Neuronal stem cell (in vitro differentiated cells): ENCODE results near the gene PIK3AP1.

Source experiments
- DNase-seq: peaks from one replicate; pipeline ENCODE4 v3.0.0-alpha.2; 2013; ENCODE audit warnings: low spot score
- H2AFZ ChIP-seq: one replicate; pipeline ENCODE4 v1.6.1; 2013; ENCODE audit warnings: mild to moderate bottlenecking, low read length, inconsistent platforms
- H2AK5ac ChIP-seq: 2 replicates; pipeline ENCODE4 v1.6.1; 2013; ENCODE audit warnings: low read depth, mild to moderate bottlenecking, inconsistent platforms, low read length, moderate library complexity, mixed read lengths
- H2BK120ac ChIP-seq: 2 replicates; pipeline ENCODE4 v1.6.1; 2013; ENCODE audit warnings: low read depth, mild to moderate bottlenecking, inconsistent platforms, low read length, moderate library complexity, mixed read lengths
- H2BK12ac ChIP-seq: one replicate; pipeline ENCODE4 v1.6.1; 2013; ENCODE audit warnings: low read length, inconsistent platforms
- H2BK15ac ChIP-seq: 2 replicates; pipeline ENCODE4 v1.6.1; 2013; ENCODE audit warnings: mild to moderate bottlenecking, low read length, inconsistent platforms, mixed read lengths
- H2BK5ac ChIP-seq: one replicate; pipeline ENCODE4 v1.6.1; 2013; ENCODE audit warnings: inconsistent platforms, mild to moderate bottlenecking, low read length, moderate library complexity
- H3K14ac ChIP-seq: one replicate; pipeline ENCODE4 v1.6.1; 2013; ENCODE audit warnings: low read length, inconsistent platforms
- H3K18ac ChIP-seq: 2 replicates; pipeline ENCODE4 v1.6.1; 2013; ENCODE audit warnings: low read length, inconsistent platforms
- H3K23ac ChIP-seq: 2 replicates; pipeline ENCODE4 v1.6.1; 2013; ENCODE audit warnings: low read depth, mild to moderate bottlenecking, mixed read lengths, low read length, inconsistent platforms; ENCODE audit not compliant: poor library complexity
- H3K27ac ChIP-seq: replicated peaks from 3 replicates; pipeline ENCODE4 v1.5.1; 2013; ENCODE audit warnings: low read length, inconsistent platforms
- H3K27me3 ChIP-seq, 3 experiments: 2 replicates each; pipeline ENCODE4 v1.6.1; 2013; ENCODE audit warnings: low read length in 3 of 3, mild to moderate bottlenecking in 2 of 3, inconsistent platforms in 1 of 3, low read depth in 1 of 3, mixed read lengths in 1 of 3, moderate library complexity in 1 of 3; ENCODE audit not compliant: control insufficient read depth in 3 of 3, insufficient read depth in 3 of 3
- H3K36me3 ChIP-seq, 2 donors: replicated peaks in 1 of 2; 2 replicates each; pipeline ENCODE4 v1.6.1; 2013; ENCODE audit warnings: low read length in 2 of 2; ENCODE audit not compliant: control insufficient read depth in 2 of 2, insufficient read depth in 2 of 2
- H3K4ac ChIP-seq: 2 replicates; pipeline ENCODE4 v1.6.1; 2013; ENCODE audit warnings: inconsistent platforms, mild to moderate bottlenecking, low read length, moderate library complexity
- H3K4me1 ChIP-seq, 2 donors: 1 replicate in 1 of 2; 2 replicates in 1 of 2; pipeline ENCODE4 v1.6.1; 2013; ENCODE audit warnings: low read length in 2 of 2, low read depth in 1 of 2; ENCODE audit not compliant: control insufficient read depth in 2 of 2, insufficient read depth in 1 of 2
- H3K4me2 ChIP-seq: one replicate; pipeline ENCODE4 v1.6.1; 2013; ENCODE audit warnings: mild to moderate bottlenecking, low read length, inconsistent platforms; ENCODE audit not compliant: insufficient read depth, poor library complexity, severe bottlenecking
- H3K4me3 ChIP-seq, 2 donors: 2 replicates each; pipeline ENCODE4 v1.5.1; 2013; ENCODE audit warnings: low read length in 2 of 2, mild to moderate bottlenecking in 2 of 2, inconsistent platforms in 1 of 2, moderate library complexity in 1 of 2
- H3K79me1 ChIP-seq: one replicate; pipeline ENCODE4 v1.6.1; 2013; ENCODE audit warnings: low read depth, mild to moderate bottlenecking, inconsistent platforms, low read length, moderate library complexity
- H3K9ac ChIP-seq: one replicate; pipeline ENCODE4 v1.6.1; 2013; ENCODE audit warnings: mild to moderate bottlenecking, low read depth, low read length, inconsistent platforms; ENCODE audit not compliant: poor library complexity
- H3K9me3 ChIP-seq, 2 donors: replicated peaks in 1 of 2; 2 replicates each; pipeline versions ENCODE3 to v1.6.1; 2013; ENCODE audit warnings: low read length in 2 of 2, mild to moderate bottlenecking in 2 of 2, inconsistent platforms in 1 of 2, low read depth in 1 of 2, mixed read lengths in 1 of 2, moderate library complexity in 1 of 2; ENCODE audit not compliant: control insufficient read depth in 2 of 2, insufficient read depth in 1 of 2
- H4K8ac ChIP-seq: one replicate; pipeline ENCODE4 v1.6.1; 2013; ENCODE audit warnings: low read depth, mild to moderate bottlenecking, inconsistent platforms, low read length, moderate library complexity
- H4K91ac ChIP-seq: one replicate; pipeline ENCODE4 v1.6.1; 2013; ENCODE audit warnings: low read length, low read depth, mild to moderate bottlenecking, inconsistent platforms; ENCODE audit not compliant: poor library complexity
- WGBS, 2 donors: extraction: QIAGEN DNeasy Blood & Tissue Kit; methylation state at CpG; one replicate each; pipeline ENCODE4 v1.1.7; 2013; ENCODE audit warnings: missing lambda C conversion rate in 2 of 2, mixed read lengths in 1 of 2; ENCODE audit not compliant: insufficient read length in 2 of 2, insufficient replicate concordance in 1 of 2; ENCODE audit errors: extremely low coverage in 2 of 2; 5-methylcytosine and 5-hydroxymethylcytosine counted together

PIK3AP1 gene

DNA sequence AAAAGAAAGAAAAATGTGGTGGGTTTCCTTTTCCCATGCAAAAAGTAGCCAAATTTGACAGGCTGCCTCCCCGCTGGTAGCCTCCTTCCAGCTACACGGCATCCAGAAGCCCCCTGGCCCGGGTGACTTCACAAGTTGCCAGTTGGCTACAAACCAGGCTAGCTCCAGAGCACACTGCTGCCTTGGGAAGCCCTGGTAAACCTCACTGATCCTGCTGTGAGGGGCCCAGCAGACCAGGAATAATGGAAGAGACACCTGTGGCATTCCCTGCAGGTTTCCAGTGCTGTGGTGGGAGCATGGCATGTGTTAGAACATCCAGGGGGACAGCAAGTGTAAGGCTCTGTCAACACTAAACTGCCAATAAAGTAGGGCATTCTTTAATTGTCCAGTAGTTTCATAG is 77.8 kb downstream of the PIK3AP1 start:
- no peak overlapping the region for H3K23ac ChIP-seq
- no peak overlapping the region for H3K27ac ChIP-seq
- no peak overlapping the region for H2BK120ac ChIP-seq
- H3K4me1 ChIP-seq: no peaks in the 10 kb centered on the region
- H3K14ac ChIP-seq: no peak overlapping the region
- no peak overlapping the region for H3K4ac ChIP-seq
- H3K9me3 ChIP-seq: no peaks in the 10 kb centered on the region
- no peaks in the 10 kb centered on the region for H3K79me1 ChIP-seq
- H2BK15ac ChIP-seq: no peak overlapping the region
- no peak overlapping the region for H2AFZ ChIP-seq
- no peak overlapping the region for H2AK5ac ChIP-seq
- no peak overlapping the region for H3K4me2 ChIP-seq
- no peak overlapping the region for H2BK12ac ChIP-seq
- H3K9ac ChIP-seq: no peak overlapping the region
- H3K27me3 ChIP-seq: peaks cover 0 to 13% (median 0%) of the 10 kb centered on the region in 3 experiments
- DNase-seq: no peak
- no peak overlapping the region for H3K4me3 ChIP-seq
- H3K18ac ChIP-seq: no peak overlapping the region
- no peak overlapping the region for H4K91ac ChIP-seq
- H3K36me3 ChIP-seq: no peaks in the 10 kb centered on the region
- H2BK5ac ChIP-seq: no peak overlapping the region
- WGBS, 2 donors: no CpG with 5 or more reads among the region's 3 CpGs
- no peak overlapping the region for H4K8ac ChIP-seq

DNA sequence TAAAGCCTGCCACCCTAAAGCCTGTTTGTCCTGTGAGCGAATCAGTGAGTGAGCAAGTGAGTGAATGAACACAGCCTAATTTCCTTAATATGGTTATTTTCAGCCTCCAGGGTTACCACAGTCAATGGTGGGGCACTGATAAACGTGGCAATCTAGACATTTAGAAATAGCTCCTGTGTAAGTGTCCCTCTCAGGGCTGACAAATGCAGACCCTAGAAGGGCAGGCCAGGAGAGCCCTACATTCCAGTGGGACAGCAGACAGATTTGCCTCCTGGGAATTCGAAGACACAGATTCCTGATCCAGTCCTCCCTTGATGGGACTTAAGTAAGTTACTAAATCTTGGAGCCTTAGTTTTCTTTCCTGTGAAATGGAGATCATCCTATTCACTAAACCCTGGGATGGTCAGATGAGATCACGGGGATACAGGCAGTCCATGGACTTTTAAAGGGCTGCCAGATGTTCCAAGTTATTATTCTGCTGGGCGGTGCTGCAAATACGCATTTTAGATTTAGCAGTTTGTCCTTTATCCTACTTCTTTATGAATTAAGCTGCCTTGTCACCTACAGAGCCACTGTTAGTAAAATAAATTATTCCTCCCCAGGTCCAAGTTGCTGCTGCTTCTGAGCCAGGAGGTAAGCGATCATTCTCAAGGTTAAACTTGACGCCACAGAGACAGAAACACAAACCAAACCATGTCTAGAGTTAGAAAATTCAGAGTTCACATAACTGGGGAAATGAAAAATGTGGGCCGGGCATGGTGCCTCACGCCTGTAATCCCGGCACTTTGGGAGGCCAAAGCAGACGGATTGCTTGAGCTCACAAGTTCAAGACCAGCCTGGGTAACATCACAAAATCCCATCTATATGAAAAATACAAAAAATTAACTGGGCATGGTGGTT is 78.7 kb downstream of the PIK3AP1 start:
- no peak overlapping the region for H3K4me3 ChIP-seq
- H2BK5ac ChIP-seq: no peak overlapping the region
- H3K4ac ChIP-seq: no peak overlapping the region
- H2BK15ac ChIP-seq: no peak overlapping the region
- H3K4me2 ChIP-seq: no peak overlapping the region
- no peak overlapping the region for H2BK12ac ChIP-seq
- no peaks in the 10 kb centered on the region for H3K79me1 ChIP-seq
- no peaks in the 10 kb centered on the region for H3K4me1 ChIP-seq
- H2AFZ ChIP-seq: no peak overlapping the region
- H3K9ac ChIP-seq: no peak overlapping the region
- H2AK5ac ChIP-seq: no peak overlapping the region
- no peak overlapping the region for H3K18ac ChIP-seq
- no peaks in the 10 kb centered on the region for H3K36me3 ChIP-seq
- H3K9me3 ChIP-seq: no peaks in the 10 kb centered on the region
- no peak overlapping the region for H3K14ac ChIP-seq
- peaks cover 0 to 11% (median 0%) of the 10 kb centered on the region in 3 experiments for H3K27me3 ChIP-seq
- H4K91ac ChIP-seq: no peak overlapping the region
- no CpG with 5 or more reads among the region's 12 CpGs for WGBS, 2 donors
- no peak for DNase-seq
- H3K27ac ChIP-seq: no peak overlapping the region
- no peak overlapping the region for H3K23ac ChIP-seq
- no peak overlapping the region for H2BK120ac ChIP-seq
- no peak overlapping the region for H4K8ac ChIP-seq

DNA sequence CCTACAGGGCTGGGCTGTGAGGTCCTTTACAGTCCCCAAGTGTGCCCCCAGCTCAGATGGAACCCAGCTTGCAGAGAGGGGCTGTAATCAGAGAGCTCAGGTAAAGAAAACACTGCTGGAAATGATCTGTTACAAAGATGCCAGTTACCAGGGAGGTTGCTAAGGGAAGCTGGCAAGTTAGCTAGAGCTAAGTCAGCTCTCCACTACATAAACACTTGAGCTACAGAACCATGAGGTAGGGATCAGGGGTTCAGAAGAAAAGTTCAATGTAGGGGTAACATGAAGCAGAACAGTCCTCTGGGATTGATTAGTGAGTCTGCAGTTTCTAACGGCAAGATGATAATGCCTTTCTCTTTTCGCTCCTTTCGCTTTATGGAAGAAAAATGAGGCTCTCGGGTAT is 80.4 kb downstream of the PIK3AP1 start:
- no peak overlapping the region for H2AK5ac ChIP-seq
- no peak overlapping the region for H4K91ac ChIP-seq
- H3K4me1 ChIP-seq: no peaks in the 10 kb centered on the region
- peaks cover 0 to 3% (median 0%) of the 10 kb centered on the region in 3 experiments for H3K27me3 ChIP-seq
- no peak overlapping the region for H2BK5ac ChIP-seq
- no peak overlapping the region for H2BK120ac ChIP-seq
- no peak overlapping the region for H3K4me3 ChIP-seq
- no peak overlapping the region for H3K18ac ChIP-seq
- H3K36me3 ChIP-seq: no peaks in the 10 kb centered on the region
- H3K4ac ChIP-seq: no peak overlapping the region
- no peak overlapping the region for H4K8ac ChIP-seq
- WGBS, 2 donors: no CpG with 5 or more reads among the region's 4 CpGs
- no peaks in the 10 kb centered on the region for H3K79me1 ChIP-seq
- H3K4me2 ChIP-seq: no peak overlapping the region
- H3K14ac ChIP-seq: no peak overlapping the region
- no peak overlapping the region for H2BK15ac ChIP-seq
- no peak overlapping the region for H2BK12ac ChIP-seq
- H3K27ac ChIP-seq: no peak overlapping the region
- H2AFZ ChIP-seq: peak overlapping the region; percentile 43
- no peaks in the 10 kb centered on the region for H3K9me3 ChIP-seq
- H3K9ac ChIP-seq: no peak overlapping the region
- DNase-seq: no peak
- H3K23ac ChIP-seq: no peak overlapping the region

DNA sequence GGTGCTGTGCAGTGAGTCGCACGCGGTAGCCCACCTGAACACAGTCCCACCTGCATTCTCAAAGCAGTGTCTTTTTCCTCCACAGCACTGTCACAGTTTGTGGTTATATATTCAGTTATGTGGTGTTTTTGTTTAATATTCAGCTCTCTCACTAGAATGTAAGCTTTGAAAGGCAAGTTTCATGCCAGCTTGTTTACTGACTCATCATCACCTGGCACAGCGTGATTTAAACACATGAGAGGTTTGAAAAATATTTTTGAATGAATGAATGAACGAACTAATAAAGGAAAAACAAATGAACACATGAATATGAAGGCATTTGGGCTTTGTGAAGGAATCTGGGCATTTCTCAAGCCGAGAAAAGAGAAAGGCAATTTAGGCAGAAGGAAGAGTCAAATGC is 81.6 kb downstream of the PIK3AP1 start:
- Histone ChIP-seq H3K9ac (no peak overlapping the region), H2BK12ac (no peak overlapping the region), H3K9me3 (no peaks in the 10 kb centered on the region), H3K4me2 (no peak overlapping the region), H3K36me3 (no peaks in the 10 kb centered on the region), H4K91ac (no peak overlapping the region), H4K8ac (no peak overlapping the region), H2AK5ac (no peak overlapping the region), H2AFZ (no peak overlapping the region), H3K27ac (no peak overlapping the region), H3K79me1 (no peaks in the 10 kb centered on the region), H2BK5ac (no peak overlapping the region), H3K4ac (no peak overlapping the region), H3K18ac (no peak overlapping the region), H3K14ac (no peak overlapping the region), H3K4me3 (no peak overlapping the region), H3K27me3 (peaks cover 0 to 3% (median 0%) of the 10 kb centered on the region in 3 experiments), H2BK15ac (no peak overlapping the region), H3K4me1 (peaks cover 0 to 4% of the 10 kb centered on the region in 2 donors), H3K23ac (no peak overlapping the region), H2BK120ac (no peak overlapping the region)
- no peak for DNase-seq
- no CpG with 5 or more reads among the region's 6 CpGs for WGBS, 2 donors
